Measurements from ENCODE around the gene FOSL1. TPM values are rescaled to one million over a fixed set of nuclear protein-coding genes. Genes with fewer than 3 reads are reported as not detected.
A peak's percentile ranks its signal among the peaks of the same experiment; 100 is the strongest.

Gene FOSL1
- total and polyA plus RNA-seq, 2 of the 13 experiments (the other 11 are each of a cell fraction or from before 2014, with no cell fraction given): 4.0 to 4.1 TPM

GRCh38 chr11:65899356-65900124, 648 bp downstream of the FOSL1 start (continued):
- TF ChIP-seq ZNF746 (CRISPR knock-in tag; IDR thresholded peaks at IDR 0.05): peak; percentile 79
- TF ChIP-seq ZNF292 (CRISPR knock-in tag; IDR thresholded peaks at IDR 0.05; ENCODE audit: borderline replicate concordance, low read depth): no peak
- TF ChIP-seq HOXA9 (CRISPR knock-in tag; IDR thresholded peaks at IDR 0.05; ENCODE audit: borderline replicate concordance): 0 out of 2 replicates have a peak, but pooled peaks have one; percentile 74
- TF ChIP-seq ZNF160 (CRISPR knock-in tag; IDR thresholded peaks at IDR 0.05): no peak
- peak; percentile 70 for TF ChIP-seq ZFX (CRISPR knock-in tag; IDR thresholded peaks at IDR 0.05; ENCODE audit: low read depth)
- peak; percentile 82 for TF ChIP-seq ZNF280B (CRISPR knock-in tag; IDR thresholded peaks at IDR 0.05; ENCODE audit: borderline replicate concordance)
- TF ChIP-seq ZNF253 (CRISPR knock-in tag; IDR thresholded peaks at IDR 0.05; ENCODE audit: borderline replicate concordance): no peak; the same call in 1 of the 2 replicates
- TF ChIP-seq ARID2 (CRISPR knock-in tag; IDR thresholded peaks at IDR 0.05; ENCODE audit: borderline replicate concordance): peak; percentile 91
- TF ChIP-seq POLR2A (IDR thresholded peaks at IDR 0.05; ENCODE audit: insufficient read depth in 1 of 2, low read depth in 2 of 2, low read length in 2 of 2): no peak
- TF ChIP-seq RBM39 (IDR thresholded peaks at IDR 0.05; ENCODE audit: low read depth, low read length, poor library complexity, severe bottlenecking): peak; percentile 99
- peak; percentile 64 for TF ChIP-seq TBX2 (CRISPR knock-in tag; IDR thresholded peaks at IDR 0.05; ENCODE audit: borderline replicate concordance)
- peak; percentile 58 for TF ChIP-seq ELF3 (CRISPR knock-in tag; IDR thresholded peaks at IDR 0.05)
- no peak for TF ChIP-seq ZNF619 (CRISPR knock-in tag; IDR thresholded peaks at IDR 0.05)
- TF ChIP-seq ZNF431 (CRISPR knock-in tag; IDR thresholded peaks at IDR 0.05; ENCODE audit: borderline replicate concordance, low read depth): peak; percentile 22; the same call in 1 of the 2 replicates
- peak; percentile 30; the same call in 1 of the 2 replicates for TF ChIP-seq PHF21A (CRISPR knock-in tag; IDR thresholded peaks at IDR 0.05)
